GM23338 (cell line): ENCODE measurements around the gene CTDSPL. TPM values are rescaled to one million over a fixed set of nuclear protein-coding genes. Genes with fewer than 3 reads are reported as not detected.

Experiments used
- ATAC-seq: fragments of 200-7000 bp; cut with Tn5 transposase; 3 replicates; pipeline ENCODE4 v1.9.1; 2020
- DNase-seq: peaks from one replicate; pipeline ENCODE4 v3.0.0-alpha.2; 2015; ENCODE audit warnings: low spot score
- H2AFZ ChIP-seq: fragments of 200-600 bp; sonication (generic); 2 replicates; pipeline ENCODE4 v1.8.0; 2016; ENCODE audit warnings: antibody characterized with exemption, mild to moderate bottlenecking, moderate library complexity
- H3F3A ChIP-seq: fragments of 200-600 bp; sonication (generic); replicated peaks from 2 replicates; pipeline ENCODE4 v1.8.0; 2017; ENCODE audit warnings: antibody characterized with exemption, mixed run types, low read depth
- H3K27ac ChIP-seq: fragments of 200-600 bp; sonication (generic); 2 replicates; pipeline ENCODE4 v1.6.1; 2016; ENCODE audit warnings: low read depth
- H3K27me3 ChIP-seq: fragments of 200-600 bp; sonication (generic); 2 replicates; pipeline ENCODE4 v1.8.0; 2016; ENCODE audit warnings: mild to moderate bottlenecking, mixed run types, moderate library complexity; ENCODE audit not compliant: insufficient read depth
- H3K36me3 ChIP-seq: fragments of 200-600 bp; sonication (generic); 2 replicates; pipeline ENCODE4 v1.8.0; 2016; ENCODE audit warnings: mild to moderate bottlenecking; ENCODE audit not compliant: insufficient read depth
- H3K4me1 ChIP-seq: fragments of 200-600 bp; sonication (generic); 2 replicates; pipeline ENCODE4 v1.8.0; 2016; ENCODE audit warnings: mild to moderate bottlenecking, moderate library complexity; ENCODE audit not compliant: insufficient read depth
- H3K4me2 ChIP-seq: fragments of 200-600 bp; sonication (generic); 2 replicates; pipeline ENCODE4 v1.7.1; 2017; ENCODE audit warnings: mixed run types
- H3K4me3 ChIP-seq: fragments of 200-600 bp; sonication (generic); 2 replicates; pipeline ENCODE4 v1.6.1; 2016; ENCODE audit warnings: mixed run types
- H3K79me2 ChIP-seq: fragments of 200-600 bp; sonication (generic); replicated peaks from 2 replicates; pipeline ENCODE4 v1.8.0; 2017; ENCODE audit warnings: mild to moderate bottlenecking; ENCODE audit not compliant: insufficient read depth
- H3K9me2 ChIP-seq: fragments of 200-600 bp; sonication (generic); 2 replicates; pipeline ENCODE4 v1.8.0; 2017; ENCODE audit not compliant: insufficient read depth
- H4K20me1 ChIP-seq: fragments of 200-600 bp; sonication (generic); replicated peaks from 2 replicates; pipeline ENCODE4 v1.8.0; 2017; ENCODE audit warnings: mild to moderate bottlenecking; ENCODE audit not compliant: insufficient read depth
- H3K27ac Mint-ChIP-seq: 2 replicates; pipeline ENCODE4 v1.8.0; 2020; ENCODE audit warnings: inconsistent platforms, mild to moderate bottlenecking, moderate library complexity, mixed read lengths
- H3K27me3 Mint-ChIP-seq: 3 replicates; pipeline ENCODE4 v1.8.0; 2022; ENCODE audit warnings: low read depth, mild to moderate bottlenecking, moderate library complexity, mixed read lengths, inconsistent platforms; ENCODE audit not compliant: insufficient read depth, poor library complexity
- H3K36me3 Mint-ChIP-seq: 3 replicates; pipeline ENCODE4 v1.8.0; 2021; ENCODE audit warnings: low read depth, mild to moderate bottlenecking, inconsistent platforms, moderate library complexity, mixed read lengths
- H3K4me1 Mint-ChIP-seq: 3 replicates; pipeline ENCODE4 v1.8.0; 2020; ENCODE audit warnings: mild to moderate bottlenecking, inconsistent platforms, mixed read lengths
- H3K4me3 Mint-ChIP-seq: 3 replicates; pipeline ENCODE4 v1.8.0; 2021; ENCODE audit warnings: moderate library complexity, mild to moderate bottlenecking, inconsistent platforms, mixed read lengths
- H3K9me3 Mint-ChIP-seq: 3 replicates; pipeline ENCODE4 v1.8.0; 2020; ENCODE audit warnings: moderate library complexity, mild to moderate bottlenecking, inconsistent platforms, mixed read lengths
- CREB1 ChIP-seq: fragments of 250-450 bp; sonication (Bioruptor Pico); IDR thresholded peaks from 2 replicates; pipeline ENCODE4 v1.5.0; 2020; ENCODE audit warnings: low read depth, mild to moderate bottlenecking, moderate library complexity
- EZH2 ChIP-seq: fragments of 200-600 bp; sonication (generic); IDR thresholded peaks from one replicate; pipeline ENCODE4 v1.8.0; 2017; ENCODE audit warnings: antibody characterized with exemption, mild to moderate bottlenecking, low read depth; ENCODE audit not compliant: unreplicated experiment
- EZH2phosphoT487 ChIP-seq: fragments of 200-600 bp; sonication (generic); IDR thresholded peaks from one replicate; pipeline ENCODE4 v1.8.1; 2018; ENCODE audit warnings: antibody characterized with exemption; ENCODE audit not compliant: unreplicated experiment
- JUNB ChIP-seq: IDR thresholded peaks from one replicate; pipeline ENCODE4 v1.6.1; 2016; ENCODE audit warnings: antibody characterized with exemption; ENCODE audit not compliant: unreplicated experiment
- NANOG ChIP-seq: IDR thresholded peaks from 2 replicates; pipeline ENCODE4 v1.6.1; 2016; ENCODE audit warnings: antibody characterized with exemption, borderline replicate concordance
- POLR2AphosphoS5 ChIP-seq: IDR thresholded peaks from 2 replicates; pipeline ENCODE4 v1.6.1; 2016; ENCODE audit warnings: antibody characterized with exemption, low read depth
- ZNF114 ChIP-seq: fragments of 250-450 bp; sonication (Bioruptor Pico); IDR thresholded peaks from 2 replicates; pipeline ENCODE4 v1.5.0; 2020; ENCODE audit warnings: mild to moderate bottlenecking, moderate library complexity
- ZNF331 ChIP-seq: fragments of 250-450 bp; sonication (Bioruptor Pico); IDR thresholded peaks from 2 replicates; pipeline ENCODE4 v1.5.0; 2020; ENCODE audit warnings: low read depth, mild to moderate bottlenecking, moderate library complexity
- polyA plus RNA-seq: library from polyadenylated mRNA; unstranded; fragments of >200 nt; fragmentation: Nextera tagmentation; extraction: Ambion mirVana; gene quantifications from 2 replicates; pipeline ENCODE4 v1.2.1, GENCODE V29; 2016
- total RNA-seq: library from RNA; depleted of rRNA; stranded (reverse); fragments of >200 nt; shearing (Covaris generic); gene quantifications from 2 replicates; pipeline ENCODE4 v1.2.3, GENCODE V29; 2014
- TF ChIP-seq, protein P1 (sequence below), 2 experiments: fragments of 200-600 bp in 1 of 2; sonication (generic) in 1 of 2; conservative IDR thresholded peaks; 2 replicates each; pipeline versions ENCODE4 v1.5.1 to v1.6.1; 2016 to 2017; ENCODE audit warnings: antibody characterized with exemption in 2 of 2, low read depth in 2 of 2, mild to moderate bottlenecking in 2 of 2, moderate library complexity in 1 of 2
- TF ChIP-seq, protein P2 (sequence below): IDR thresholded peaks from 2 replicates; pipeline ENCODE4 v1.6.1; 2016; ENCODE audit warnings: antibody characterized with exemption
- TF ChIP-seq, protein P3 (sequence below): IDR thresholded peaks from one replicate; pipeline ENCODE4 v1.6.1; 2018; ENCODE audit warnings: antibody characterized with exemption; ENCODE audit not compliant: unreplicated experiment

The CTDSPL gene
- total and polyA plus RNA-seq, 2 experiments from 2014 or later, result 23.2 to 42.0 TPM

- DNase-seq (no peak), ATAC-seq (no peak)
- Histone ChIP-seq H3K79me2 (peaks cover 29% of the 10 kb centered on the region), H3K27ac (no peak overlapping the region), H3K36me3 (no peaks in the 10 kb centered on the region), H3F3A (no peaks in the 10 kb centered on the region), H3K4me3 (no peak overlapping the region), H3K4me1 (peaks cover 15% of the 10 kb centered on the region; the same call in 1 of the 2 replicates), H3K9me2 (no peaks in the 10 kb centered on the region), H3K27me3 (no peaks in the 10 kb centered on the region), H4K20me1 (no peaks in the 10 kb centered on the region; the same call in 1 of the 2 replicates), H2AFZ (no peak overlapping the region), H3K4me2 (no peak overlapping the region)
- H3K27me3 Mint-ChIP-seq, result no peaks in the 10 kb centered on the region
- H3K27ac Mint-ChIP-seq, result no peak overlapping the region
- no peak overlapping the region for H3K4me3 Mint-ChIP-seq
- H3K36me3 Mint-ChIP-seq, result no peaks in the 10 kb centered on the region
- no peaks in the 10 kb centered on the region for H3K9me3 Mint-ChIP-seq
- peaks cover 11% of the 10 kb centered on the region for H3K4me1 Mint-ChIP-seq
- TF ChIP-seq, protein P1, sequence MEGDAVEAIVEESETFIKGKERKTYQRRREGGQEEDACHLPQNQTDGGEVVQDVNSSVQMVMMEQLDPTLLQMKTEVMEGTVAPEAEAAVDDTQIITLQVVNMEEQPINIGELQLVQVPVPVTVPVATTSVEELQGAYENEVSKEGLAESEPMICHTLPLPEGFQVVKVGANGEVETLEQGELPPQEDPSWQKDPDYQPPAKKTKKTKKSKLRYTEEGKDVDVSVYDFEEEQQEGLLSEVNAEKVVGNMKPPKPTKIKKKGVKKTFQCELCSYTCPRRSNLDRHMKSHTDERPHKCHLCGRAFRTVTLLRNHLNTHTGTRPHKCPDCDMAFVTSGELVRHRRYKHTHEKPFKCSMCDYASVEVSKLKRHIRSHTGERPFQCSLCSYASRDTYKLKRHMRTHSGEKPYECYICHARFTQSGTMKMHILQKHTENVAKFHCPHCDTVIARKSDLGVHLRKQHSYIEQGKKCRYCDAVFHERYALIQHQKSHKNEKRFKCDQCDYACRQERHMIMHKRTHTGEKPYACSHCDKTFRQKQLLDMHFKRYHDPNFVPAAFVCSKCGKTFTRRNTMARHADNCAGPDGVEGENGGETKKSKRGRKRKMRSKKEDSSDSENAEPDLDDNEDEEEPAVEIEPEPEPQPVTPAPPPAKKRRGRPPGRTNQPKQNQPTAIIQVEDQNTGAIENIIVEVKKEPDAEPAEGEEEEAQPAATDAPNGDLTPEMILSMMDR (conservative IDR thresholded peaks at IDR 0.05; ENCODE audit: low read depth in 2 of 2), result no peak
Observed at GRCh38 chr3:37891227-37891626, 29.5 kb downstream of the CTDSPL start.

DNA sequence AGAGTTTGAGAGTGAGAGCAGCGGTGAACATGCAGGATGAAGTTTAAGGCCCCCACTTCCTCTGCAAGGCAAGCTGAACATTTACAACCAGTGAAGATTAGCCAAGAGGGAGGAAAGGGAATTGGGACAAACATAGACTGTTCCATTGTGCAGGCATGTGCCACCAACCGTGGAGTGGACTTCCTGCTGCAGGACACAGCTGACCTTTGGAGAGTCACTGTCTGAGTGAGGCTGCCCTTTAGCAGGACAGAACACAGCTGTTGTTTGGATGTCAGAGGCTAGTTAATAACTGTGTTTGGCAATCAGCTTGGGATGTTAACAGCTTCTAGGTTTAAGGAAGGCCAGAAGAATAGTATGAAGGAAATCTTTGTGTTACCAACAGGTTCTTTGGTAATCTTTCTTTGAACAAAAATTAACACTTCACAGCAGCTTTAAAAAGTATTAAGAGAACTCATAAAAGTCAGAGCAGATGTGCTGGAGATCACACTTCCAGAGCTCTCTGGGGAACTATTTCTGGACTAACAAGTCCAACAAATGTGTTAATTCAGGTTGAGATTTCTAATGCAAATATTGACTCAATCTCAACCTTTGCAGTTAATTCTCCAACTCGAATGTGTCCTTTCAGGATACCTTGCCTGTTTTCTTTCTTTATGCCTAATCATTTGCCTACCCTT lies 31.4 kb downstream of the CTDSPL start:
- Mint-ChIP-seq H3K4me1 (peaks cover 13% of the 10 kb centered on the region), H3K27me3 (no peaks in the 10 kb centered on the region), H3K36me3 (no peaks in the 10 kb centered on the region), H3K9me3 (no peaks in the 10 kb centered on the region), H3K27ac (peak overlapping the region; percentile 4; the same call in 1 of the 2 replicates), H3K4me3 (no peak overlapping the region)
- Histone ChIP-seq H3K4me1 (peaks cover 16% of the 10 kb centered on the region; the same call in 1 of the 2 replicates), H3F3A (no peaks in the 10 kb centered on the region), H3K9me2 (no peaks in the 10 kb centered on the region), H3K79me2 (peaks cover 33% of the 10 kb centered on the region), H3K36me3 (no peaks in the 10 kb centered on the region), H3K4me3 (no peak overlapping the region), H2AFZ (no peak overlapping the region), H3K27me3 (no peaks in the 10 kb centered on the region), H3K27ac (0 out of 2 replicates have a peak overlapping the region, but pooled peaks have one; percentile 32), H4K20me1 (no peaks in the 10 kb centered on the region; the same call in 1 of the 2 replicates), H3K4me2 (no peak overlapping the region)
- no peak for DNase-seq
- no peak for ATAC-seq
- no peak for TF ChIP-seq NANOG
- TF ChIP-seq, protein P2, sequence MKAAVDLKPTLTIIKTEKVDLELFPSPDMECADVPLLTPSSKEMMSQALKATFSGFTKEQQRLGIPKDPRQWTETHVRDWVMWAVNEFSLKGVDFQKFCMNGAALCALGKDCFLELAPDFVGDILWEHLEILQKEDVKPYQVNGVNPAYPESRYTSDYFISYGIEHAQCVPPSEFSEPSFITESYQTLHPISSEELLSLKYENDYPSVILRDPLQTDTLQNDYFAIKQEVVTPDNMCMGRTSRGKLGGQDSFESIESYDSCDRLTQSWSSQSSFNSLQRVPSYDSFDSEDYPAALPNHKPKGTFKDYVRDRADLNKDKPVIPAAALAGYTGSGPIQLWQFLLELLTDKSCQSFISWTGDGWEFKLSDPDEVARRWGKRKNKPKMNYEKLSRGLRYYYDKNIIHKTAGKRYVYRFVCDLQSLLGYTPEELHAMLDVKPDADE, result no peak
- no peak for TF ChIP-seq JUNB
- TF ChIP-seq, protein P3, sequence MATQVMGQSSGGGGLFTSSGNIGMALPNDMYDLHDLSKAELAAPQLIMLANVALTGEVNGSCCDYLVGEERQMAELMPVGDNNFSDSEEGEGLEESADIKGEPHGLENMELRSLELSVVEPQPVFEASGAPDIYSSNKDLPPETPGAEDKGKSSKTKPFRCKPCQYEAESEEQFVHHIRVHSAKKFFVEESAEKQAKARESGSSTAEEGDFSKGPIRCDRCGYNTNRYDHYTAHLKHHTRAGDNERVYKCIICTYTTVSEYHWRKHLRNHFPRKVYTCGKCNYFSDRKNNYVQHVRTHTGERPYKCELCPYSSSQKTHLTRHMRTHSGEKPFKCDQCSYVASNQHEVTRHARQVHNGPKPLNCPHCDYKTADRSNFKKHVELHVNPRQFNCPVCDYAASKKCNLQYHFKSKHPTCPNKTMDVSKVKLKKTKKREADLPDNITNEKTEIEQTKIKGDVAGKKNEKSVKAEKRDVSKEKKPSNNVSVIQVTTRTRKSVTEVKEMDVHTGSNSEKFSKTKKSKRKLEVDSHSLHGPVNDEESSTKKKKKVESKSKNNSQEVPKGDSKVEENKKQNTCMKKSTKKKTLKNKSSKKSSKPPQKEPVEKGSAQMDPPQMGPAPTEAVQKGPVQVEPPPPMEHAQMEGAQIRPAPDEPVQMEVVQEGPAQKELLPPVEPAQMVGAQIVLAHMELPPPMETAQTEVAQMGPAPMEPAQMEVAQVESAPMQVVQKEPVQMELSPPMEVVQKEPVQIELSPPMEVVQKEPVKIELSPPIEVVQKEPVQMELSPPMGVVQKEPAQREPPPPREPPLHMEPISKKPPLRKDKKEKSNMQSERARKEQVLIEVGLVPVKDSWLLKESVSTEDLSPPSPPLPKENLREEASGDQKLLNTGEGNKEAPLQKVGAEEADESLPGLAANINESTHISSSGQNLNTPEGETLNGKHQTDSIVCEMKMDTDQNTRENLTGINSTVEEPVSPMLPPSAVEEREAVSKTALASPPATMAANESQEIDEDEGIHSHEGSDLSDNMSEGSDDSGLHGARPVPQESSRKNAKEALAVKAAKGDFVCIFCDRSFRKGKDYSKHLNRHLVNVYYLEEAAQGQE, result no peak
- TF ChIP-seq ZNF114 (CRISPR knock-in tag), result no peak
- TF ChIP-seq ZNF331 (CRISPR knock-in tag), result no peak
- TF ChIP-seq EZH2phosphoT487, result no peak
- TF ChIP-seq, protein P1 (conservative IDR thresholded peaks at IDR 0.05; ENCODE audit: low read depth in 2 of 2), result no peak
- no peak for TF ChIP-seq EZH2
- no peak for TF ChIP-seq CREB1 (CRISPR knock-in tag)
- no peak for TF ChIP-seq POLR2AphosphoS5
